Peyer's patch (tissue), 4 donors: ENCODE measurements around the gene OSBPL10.

Source experiments
- CTCF ChIP-seq, 6 experiments: fragments of 450-650 bp in 4 of 6; fragments of 200-600 bp in 2 of 6; sonication (generic) in 1 of 6; IDR thresholded peaks; one replicate each; pipeline ENCODE4 v1.5.1; 2017 to 2019; ENCODE audit warnings: antibody characterized with exemption in 6 of 6, mild to moderate bottlenecking in 3 of 6, moderate library complexity in 1 of 6
- POLR2A ChIP-seq, 2 donors: fragments of 450-650 bp; IDR thresholded peaks; one replicate each; pipeline ENCODE4 v1.5.1; 2017; ENCODE audit warnings: antibody characterized with exemption in 2 of 2, mild to moderate bottlenecking in 2 of 2, moderate library complexity in 2 of 2

GRCh38 chr3:31635545-31635944 lies 345.5 kb downstream of the OSBPL10 start:
- TF ChIP-seq CTCF (IDR thresholded peaks at IDR 0.05) (no peak), POLR2A (IDR thresholded peaks at IDR 0.05) (no peak)
